GM23338 (cell line): ENCODE results near the gene GBP2. TPM values are rescaled to one million over a fixed set of nuclear protein-coding genes. Genes with fewer than 3 reads are reported as not detected.

Experiments used
- ATAC-seq: fragments of 200-7000 bp; cut with Tn5 transposase; 3 replicates; pipeline ENCODE4 v1.9.1; 2020
- DNase-seq: peaks from one replicate; pipeline ENCODE4 v3.0.0-alpha.2; 2015; ENCODE audit warnings: low spot score
- H2AFZ ChIP-seq: fragments of 200-600 bp; sonication (generic); 2 replicates; pipeline ENCODE4 v1.8.0; 2016; ENCODE audit warnings: antibody characterized with exemption, mild to moderate bottlenecking, moderate library complexity
- H3F3A ChIP-seq: fragments of 200-600 bp; sonication (generic); replicated peaks from 2 replicates; pipeline ENCODE4 v1.8.0; 2017; ENCODE audit warnings: antibody characterized with exemption, mixed run types, low read depth
- H3K27ac ChIP-seq: fragments of 200-600 bp; sonication (generic); 2 replicates; pipeline ENCODE4 v1.6.1; 2016; ENCODE audit warnings: low read depth
- H3K27me3 ChIP-seq: fragments of 200-600 bp; sonication (generic); 2 replicates; pipeline ENCODE4 v1.8.0; 2016; ENCODE audit warnings: mild to moderate bottlenecking, mixed run types, moderate library complexity; ENCODE audit not compliant: insufficient read depth
- H3K36me3 ChIP-seq: fragments of 200-600 bp; sonication (generic); 2 replicates; pipeline ENCODE4 v1.8.0; 2016; ENCODE audit warnings: mild to moderate bottlenecking; ENCODE audit not compliant: insufficient read depth
- H3K4me1 ChIP-seq: fragments of 200-600 bp; sonication (generic); 2 replicates; pipeline ENCODE4 v1.8.0; 2016; ENCODE audit warnings: mild to moderate bottlenecking, moderate library complexity; ENCODE audit not compliant: insufficient read depth
- H3K4me2 ChIP-seq: fragments of 200-600 bp; sonication (generic); 2 replicates; pipeline ENCODE4 v1.7.1; 2017; ENCODE audit warnings: mixed run types
- H3K4me3 ChIP-seq: fragments of 200-600 bp; sonication (generic); 2 replicates; pipeline ENCODE4 v1.6.1; 2016; ENCODE audit warnings: mixed run types
- H3K79me2 ChIP-seq: fragments of 200-600 bp; sonication (generic); replicated peaks from 2 replicates; pipeline ENCODE4 v1.8.0; 2017; ENCODE audit warnings: mild to moderate bottlenecking; ENCODE audit not compliant: insufficient read depth
- H3K9me2 ChIP-seq: fragments of 200-600 bp; sonication (generic); 2 replicates; pipeline ENCODE4 v1.8.0; 2017; ENCODE audit not compliant: insufficient read depth
- H4K20me1 ChIP-seq: fragments of 200-600 bp; sonication (generic); replicated peaks from 2 replicates; pipeline ENCODE4 v1.8.0; 2017; ENCODE audit warnings: mild to moderate bottlenecking; ENCODE audit not compliant: insufficient read depth
- H3K27ac Mint-ChIP-seq: 2 replicates; pipeline ENCODE4 v1.8.0; 2020; ENCODE audit warnings: inconsistent platforms, mild to moderate bottlenecking, moderate library complexity, mixed read lengths
- H3K27me3 Mint-ChIP-seq: 3 replicates; pipeline ENCODE4 v1.8.0; 2022; ENCODE audit warnings: low read depth, mild to moderate bottlenecking, moderate library complexity, mixed read lengths, inconsistent platforms; ENCODE audit not compliant: insufficient read depth, poor library complexity
- H3K36me3 Mint-ChIP-seq: 3 replicates; pipeline ENCODE4 v1.8.0; 2021; ENCODE audit warnings: low read depth, mild to moderate bottlenecking, inconsistent platforms, moderate library complexity, mixed read lengths
- H3K4me1 Mint-ChIP-seq: 3 replicates; pipeline ENCODE4 v1.8.0; 2020; ENCODE audit warnings: mild to moderate bottlenecking, inconsistent platforms, mixed read lengths
- H3K4me3 Mint-ChIP-seq: 3 replicates; pipeline ENCODE4 v1.8.0; 2021; ENCODE audit warnings: moderate library complexity, mild to moderate bottlenecking, inconsistent platforms, mixed read lengths
- H3K9me3 Mint-ChIP-seq: 3 replicates; pipeline ENCODE4 v1.8.0; 2020; ENCODE audit warnings: moderate library complexity, mild to moderate bottlenecking, inconsistent platforms, mixed read lengths
- EZH2 ChIP-seq: fragments of 200-600 bp; sonication (generic); IDR thresholded peaks from one replicate; pipeline ENCODE4 v1.8.0; 2017; ENCODE audit warnings: antibody characterized with exemption, mild to moderate bottlenecking, low read depth; ENCODE audit not compliant: unreplicated experiment
- STAT1 ChIP-seq: IDR thresholded peaks from one replicate; pipeline ENCODE4 v1.6.1; 2016; ENCODE audit warnings: antibody characterized with exemption; ENCODE audit not compliant: unreplicated experiment
- ZNF114 ChIP-seq: fragments of 250-450 bp; sonication (Bioruptor Pico); IDR thresholded peaks from 2 replicates; pipeline ENCODE4 v1.5.0; 2020; ENCODE audit warnings: mild to moderate bottlenecking, moderate library complexity
- ZNF331 ChIP-seq: fragments of 250-450 bp; sonication (Bioruptor Pico); IDR thresholded peaks from 2 replicates; pipeline ENCODE4 v1.5.0; 2020; ENCODE audit warnings: low read depth, mild to moderate bottlenecking, moderate library complexity
- polyA plus RNA-seq: library from polyadenylated mRNA; unstranded; fragments of >200 nt; fragmentation: Nextera tagmentation; extraction: Ambion mirVana; gene quantifications from 2 replicates; pipeline ENCODE4 v1.2.1, GENCODE V29; 2016
- total RNA-seq: library from RNA; depleted of rRNA; stranded (reverse); fragments of >200 nt; shearing (Covaris generic); gene quantifications from 2 replicates; pipeline ENCODE4 v1.2.3, GENCODE V29; 2014
- TF ChIP-seq, protein P1 (sequence below): IDR thresholded peaks from one replicate; pipeline ENCODE4 v1.6.1; 2018; ENCODE audit warnings: antibody characterized with exemption; ENCODE audit not compliant: unreplicated experiment
- TF ChIP-seq, protein P2 (sequence below): IDR thresholded peaks from 2 replicates; pipeline ENCODE4 v1.6.1; 2016; ENCODE audit warnings: antibody characterized with exemption
- TF ChIP-seq, protein P3 (sequence below): fragments of 250-450 bp; sonication (Bioruptor Pico); IDR thresholded peaks from 2 replicates; pipeline ENCODE4 v1.5.0; 2020; ENCODE audit warnings: mild to moderate bottlenecking, moderate library complexity

GBP2 gene
- total and polyA plus RNA-seq, 2 experiments from 2014 or later: not detected

DNA sequence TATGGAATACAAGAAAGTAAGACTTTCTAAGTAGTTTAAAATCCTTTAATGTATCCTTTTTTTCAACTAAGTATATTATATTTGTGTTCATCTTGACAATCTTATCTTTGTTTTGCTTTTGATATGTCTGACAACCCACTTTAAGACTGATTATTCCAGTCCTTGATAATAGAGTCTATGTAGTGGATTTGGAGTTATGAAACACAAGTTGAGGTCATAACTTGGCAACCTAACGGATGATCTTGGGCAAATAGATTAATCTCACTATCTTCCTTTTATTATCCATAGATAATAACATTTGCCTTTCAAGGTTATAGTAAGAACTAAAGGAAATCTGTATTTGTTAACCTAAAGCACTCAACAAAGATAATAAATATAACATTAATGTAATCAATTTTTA is 4.8 kb upstream of the GBP2 start:
- Mint-ChIP-seq H3K36me3 (no peaks in the 10 kb centered on the region), H3K27me3 (no peaks in the 10 kb centered on the region), H3K4me1 (no peaks in the 10 kb centered on the region; the same call in 2 of the 3 replicates), H3K9me3 (no peaks in the 10 kb centered on the region), H3K27ac (no peak overlapping the region), H3K4me3 (no peak overlapping the region)
- Histone ChIP-seq H3F3A (no peaks in the 10 kb centered on the region), H3K4me3 (no peak overlapping the region), H2AFZ (no peak overlapping the region), H3K9me2 (0 out of 2 replicates have a peak, but pooled peaks cover 7% of the 10 kb centered on the region), H3K79me2 (no peaks in the 10 kb centered on the region), H4K20me1 (no peaks in the 10 kb centered on the region), H3K27me3 (no peaks in the 10 kb centered on the region), H3K27ac (no peak overlapping the region), H3K4me2 (no peak overlapping the region), H3K4me1 (no peaks in the 10 kb centered on the region), H3K36me3 (no peaks in the 10 kb centered on the region)
- DNase-seq (no peak), ATAC-seq (no peak)
- no peak for TF ChIP-seq ZNF331 (CRISPR knock-in tag)
- no peak for TF ChIP-seq ZNF114 (CRISPR knock-in tag)
- no peak for TF ChIP-seq EZH2
- TF ChIP-seq, protein P1, sequence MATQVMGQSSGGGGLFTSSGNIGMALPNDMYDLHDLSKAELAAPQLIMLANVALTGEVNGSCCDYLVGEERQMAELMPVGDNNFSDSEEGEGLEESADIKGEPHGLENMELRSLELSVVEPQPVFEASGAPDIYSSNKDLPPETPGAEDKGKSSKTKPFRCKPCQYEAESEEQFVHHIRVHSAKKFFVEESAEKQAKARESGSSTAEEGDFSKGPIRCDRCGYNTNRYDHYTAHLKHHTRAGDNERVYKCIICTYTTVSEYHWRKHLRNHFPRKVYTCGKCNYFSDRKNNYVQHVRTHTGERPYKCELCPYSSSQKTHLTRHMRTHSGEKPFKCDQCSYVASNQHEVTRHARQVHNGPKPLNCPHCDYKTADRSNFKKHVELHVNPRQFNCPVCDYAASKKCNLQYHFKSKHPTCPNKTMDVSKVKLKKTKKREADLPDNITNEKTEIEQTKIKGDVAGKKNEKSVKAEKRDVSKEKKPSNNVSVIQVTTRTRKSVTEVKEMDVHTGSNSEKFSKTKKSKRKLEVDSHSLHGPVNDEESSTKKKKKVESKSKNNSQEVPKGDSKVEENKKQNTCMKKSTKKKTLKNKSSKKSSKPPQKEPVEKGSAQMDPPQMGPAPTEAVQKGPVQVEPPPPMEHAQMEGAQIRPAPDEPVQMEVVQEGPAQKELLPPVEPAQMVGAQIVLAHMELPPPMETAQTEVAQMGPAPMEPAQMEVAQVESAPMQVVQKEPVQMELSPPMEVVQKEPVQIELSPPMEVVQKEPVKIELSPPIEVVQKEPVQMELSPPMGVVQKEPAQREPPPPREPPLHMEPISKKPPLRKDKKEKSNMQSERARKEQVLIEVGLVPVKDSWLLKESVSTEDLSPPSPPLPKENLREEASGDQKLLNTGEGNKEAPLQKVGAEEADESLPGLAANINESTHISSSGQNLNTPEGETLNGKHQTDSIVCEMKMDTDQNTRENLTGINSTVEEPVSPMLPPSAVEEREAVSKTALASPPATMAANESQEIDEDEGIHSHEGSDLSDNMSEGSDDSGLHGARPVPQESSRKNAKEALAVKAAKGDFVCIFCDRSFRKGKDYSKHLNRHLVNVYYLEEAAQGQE: no peak
- TF ChIP-seq, protein P2, sequence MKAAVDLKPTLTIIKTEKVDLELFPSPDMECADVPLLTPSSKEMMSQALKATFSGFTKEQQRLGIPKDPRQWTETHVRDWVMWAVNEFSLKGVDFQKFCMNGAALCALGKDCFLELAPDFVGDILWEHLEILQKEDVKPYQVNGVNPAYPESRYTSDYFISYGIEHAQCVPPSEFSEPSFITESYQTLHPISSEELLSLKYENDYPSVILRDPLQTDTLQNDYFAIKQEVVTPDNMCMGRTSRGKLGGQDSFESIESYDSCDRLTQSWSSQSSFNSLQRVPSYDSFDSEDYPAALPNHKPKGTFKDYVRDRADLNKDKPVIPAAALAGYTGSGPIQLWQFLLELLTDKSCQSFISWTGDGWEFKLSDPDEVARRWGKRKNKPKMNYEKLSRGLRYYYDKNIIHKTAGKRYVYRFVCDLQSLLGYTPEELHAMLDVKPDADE: no peak
- TF ChIP-seq, protein P3, sequence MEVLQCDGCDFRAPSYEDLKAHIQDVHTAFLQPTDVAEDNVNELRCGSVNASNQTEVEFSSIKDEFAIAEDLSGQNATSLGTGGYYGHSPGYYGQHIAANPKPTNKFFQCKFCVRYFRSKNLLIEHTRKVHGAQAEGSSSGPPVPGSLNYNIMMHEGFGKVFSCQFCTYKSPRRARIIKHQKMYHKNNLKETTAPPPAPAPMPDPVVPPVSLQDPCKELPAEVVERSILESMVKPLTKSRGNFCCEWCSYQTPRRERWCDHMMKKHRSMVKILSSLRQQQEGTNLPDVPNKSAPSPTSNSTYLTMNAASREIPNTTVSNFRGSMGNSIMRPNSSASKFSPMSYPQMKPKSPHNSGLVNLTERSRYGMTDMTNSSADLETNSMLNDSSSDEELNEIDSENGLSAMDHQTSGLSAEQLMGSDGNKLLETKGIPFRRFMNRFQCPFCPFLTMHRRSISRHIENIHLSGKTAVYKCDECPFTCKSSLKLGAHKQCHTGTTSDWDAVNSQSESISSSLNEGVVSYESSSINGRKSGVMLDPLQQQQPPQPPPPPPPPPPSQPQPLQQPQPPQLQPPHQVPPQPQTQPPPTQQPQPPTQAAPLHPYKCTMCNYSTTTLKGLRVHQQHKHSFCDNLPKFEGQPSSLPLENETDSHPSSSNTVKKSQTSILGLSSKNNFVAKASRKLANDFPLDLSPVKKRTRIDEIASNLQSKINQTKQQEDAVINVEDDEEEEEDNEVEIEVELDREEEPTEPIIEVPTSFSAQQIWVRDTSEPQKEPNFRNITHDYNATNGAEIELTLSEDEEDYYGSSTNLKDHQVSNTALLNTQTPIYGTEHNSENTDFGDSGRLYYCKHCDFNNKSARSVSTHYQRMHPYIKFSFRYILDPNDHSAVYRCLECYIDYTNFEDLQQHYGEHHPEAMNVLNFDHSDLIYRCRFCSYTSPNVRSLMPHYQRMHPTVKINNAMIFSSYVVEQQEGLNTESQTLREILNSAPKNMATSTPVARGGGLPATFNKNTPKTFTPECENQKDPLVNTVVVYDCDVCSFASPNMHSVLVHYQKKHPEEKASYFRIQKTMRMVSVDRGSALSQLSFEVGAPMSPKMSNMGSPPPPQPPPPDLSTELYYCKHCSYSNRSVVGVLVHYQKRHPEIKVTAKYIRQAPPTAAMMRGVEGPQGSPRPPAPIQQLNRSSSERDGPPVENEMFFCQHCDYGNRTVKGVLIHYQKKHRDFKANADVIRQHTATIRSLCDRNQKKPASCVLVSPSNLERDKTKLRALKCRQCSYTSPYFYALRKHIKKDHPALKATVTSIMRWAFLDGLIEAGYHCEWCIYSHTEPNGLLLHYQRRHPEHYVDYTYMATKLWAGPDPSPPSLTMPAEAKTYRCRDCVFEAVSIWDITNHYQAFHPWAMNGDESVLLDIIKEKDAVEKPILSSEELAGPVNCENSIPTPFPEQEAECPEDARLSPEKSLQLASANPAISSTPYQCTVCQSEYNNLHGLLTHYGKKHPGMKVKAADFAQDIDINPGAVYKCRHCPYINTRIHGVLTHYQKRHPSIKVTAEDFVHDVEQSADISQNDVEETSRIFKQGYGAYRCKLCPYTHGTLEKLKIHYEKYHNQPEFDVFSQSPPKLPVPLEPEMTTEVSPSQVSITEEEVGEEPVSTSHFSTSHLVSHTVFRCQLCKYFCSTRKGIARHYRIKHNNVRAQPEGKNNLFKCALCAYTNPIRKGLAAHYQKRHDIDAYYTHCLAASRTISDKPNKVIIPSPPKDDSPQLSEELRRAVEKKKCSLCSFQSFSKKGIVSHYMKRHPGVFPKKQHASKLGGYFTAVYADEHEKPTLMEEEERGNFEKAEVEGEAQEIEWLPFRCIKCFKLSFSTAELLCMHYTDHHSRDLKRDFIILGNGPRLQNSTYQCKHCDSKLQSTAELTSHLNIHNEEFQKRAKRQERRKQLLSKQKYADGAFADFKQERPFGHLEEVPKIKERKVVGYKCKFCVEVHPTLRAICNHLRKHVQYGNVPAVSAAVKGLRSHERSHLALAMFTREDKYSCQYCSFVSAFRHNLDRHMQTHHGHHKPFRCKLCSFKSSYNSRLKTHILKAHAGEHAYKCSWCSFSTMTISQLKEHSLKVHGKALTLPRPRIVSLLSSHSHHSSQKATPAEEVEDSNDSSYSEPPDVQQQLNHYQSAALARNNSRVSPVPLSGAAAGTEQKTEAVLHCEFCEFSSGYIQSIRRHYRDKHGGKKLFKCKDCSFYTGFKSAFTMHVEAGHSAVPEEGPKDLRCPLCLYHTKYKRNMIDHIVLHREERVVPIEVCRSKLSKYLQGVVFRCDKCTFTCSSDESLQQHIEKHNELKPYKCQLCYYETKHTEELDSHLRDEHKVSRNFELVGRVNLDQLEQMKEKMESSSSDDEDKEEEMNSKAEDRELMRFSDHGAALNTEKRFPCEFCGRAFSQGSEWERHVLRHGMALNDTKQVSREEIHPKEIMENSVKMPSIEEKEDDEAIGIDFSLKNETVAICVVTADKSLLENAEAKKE: no peak
- TF ChIP-seq STAT1: no peak
